Body of pancreas (tissue), 4 donors: ENCODE measurements around the gene FTSJ1.

Experiments used
- POLR2A ChIP-seq, 3 donors: fragments of 450-650 bp; IDR thresholded peaks; one replicate each; pipeline ENCODE4 v1.6.1; 2016; ENCODE audit warnings: antibody characterized with exemption in 3 of 3, mild to moderate bottlenecking in 2 of 3
- TF ChIP-seq, protein P1 (sequence below), 7 experiments: fragments of 450-650 bp in 4 of 7; fragments of 200-600 bp in 3 of 7; sonication (generic) in 3 of 7; IDR thresholded peaks; one replicate each; pipeline ENCODE4 v1.5.1; 2016 to 2019; ENCODE audit warnings: antibody characterized with exemption in 7 of 7

DNA sequence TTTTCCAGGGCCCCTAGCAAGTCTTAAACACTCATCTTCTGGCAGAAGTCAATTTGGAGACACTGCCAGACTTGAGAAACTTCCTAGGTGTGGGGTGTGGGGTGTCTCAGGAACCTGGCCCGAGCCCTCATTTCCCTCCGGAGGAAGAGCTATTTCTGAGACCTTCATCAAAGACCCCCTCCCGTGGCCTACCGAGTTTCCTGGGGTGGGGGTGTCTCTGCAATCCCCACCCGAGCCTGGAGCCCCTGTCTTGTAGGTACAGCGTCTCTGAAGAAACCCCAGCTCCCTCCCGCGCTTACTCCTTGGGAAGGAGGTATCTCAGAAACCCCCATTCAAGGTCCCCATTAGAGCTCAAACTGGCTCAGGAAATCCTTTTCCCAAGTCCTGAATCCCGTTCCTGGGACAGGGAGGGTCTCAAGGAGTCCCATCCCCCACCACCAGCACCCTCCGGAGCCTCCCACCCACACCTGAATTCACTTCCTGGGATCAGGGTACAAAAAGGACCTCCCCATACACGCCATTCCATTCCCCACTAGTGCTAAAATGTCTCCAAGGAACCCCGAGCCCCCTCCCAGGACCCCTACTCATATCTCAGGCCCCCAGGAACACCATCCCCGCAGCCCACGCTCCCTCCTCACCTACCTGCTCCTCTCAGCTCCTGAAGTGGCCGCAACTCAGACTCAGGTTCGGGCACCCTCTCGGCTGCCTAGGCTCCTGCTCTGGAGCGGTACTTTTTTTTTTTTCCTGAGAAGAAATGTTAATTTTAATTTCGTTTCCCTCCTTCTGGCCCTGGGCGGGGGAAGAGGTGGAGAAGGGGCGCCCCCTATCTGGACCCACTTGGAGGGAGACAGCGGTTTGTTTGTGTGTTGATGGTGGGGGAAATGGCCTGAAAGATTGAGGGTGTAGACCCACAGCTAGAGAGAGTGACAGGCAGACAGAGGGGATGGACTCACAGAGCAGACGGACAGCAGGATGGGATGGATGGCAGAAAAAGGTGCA, 7.0 kb upstream of the FTSJ1 start:
- TF ChIP-seq, protein P1, sequence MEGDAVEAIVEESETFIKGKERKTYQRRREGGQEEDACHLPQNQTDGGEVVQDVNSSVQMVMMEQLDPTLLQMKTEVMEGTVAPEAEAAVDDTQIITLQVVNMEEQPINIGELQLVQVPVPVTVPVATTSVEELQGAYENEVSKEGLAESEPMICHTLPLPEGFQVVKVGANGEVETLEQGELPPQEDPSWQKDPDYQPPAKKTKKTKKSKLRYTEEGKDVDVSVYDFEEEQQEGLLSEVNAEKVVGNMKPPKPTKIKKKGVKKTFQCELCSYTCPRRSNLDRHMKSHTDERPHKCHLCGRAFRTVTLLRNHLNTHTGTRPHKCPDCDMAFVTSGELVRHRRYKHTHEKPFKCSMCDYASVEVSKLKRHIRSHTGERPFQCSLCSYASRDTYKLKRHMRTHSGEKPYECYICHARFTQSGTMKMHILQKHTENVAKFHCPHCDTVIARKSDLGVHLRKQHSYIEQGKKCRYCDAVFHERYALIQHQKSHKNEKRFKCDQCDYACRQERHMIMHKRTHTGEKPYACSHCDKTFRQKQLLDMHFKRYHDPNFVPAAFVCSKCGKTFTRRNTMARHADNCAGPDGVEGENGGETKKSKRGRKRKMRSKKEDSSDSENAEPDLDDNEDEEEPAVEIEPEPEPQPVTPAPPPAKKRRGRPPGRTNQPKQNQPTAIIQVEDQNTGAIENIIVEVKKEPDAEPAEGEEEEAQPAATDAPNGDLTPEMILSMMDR (IDR thresholded peaks at IDR 0.05): no peak
- TF ChIP-seq POLR2A (IDR thresholded peaks at IDR 0.05): no peak
